ENCODE measurements around the gene CLSTN2. TPM values are rescaled to one million over a fixed set of nuclear protein-coding genes. Genes with fewer than 3 reads are reported as not detected.

CLSTN2 gene
- total and polyA plus RNA-seq, 4 donors, result 0.13 to 20.6 (median 9.1) TPM

DNA sequence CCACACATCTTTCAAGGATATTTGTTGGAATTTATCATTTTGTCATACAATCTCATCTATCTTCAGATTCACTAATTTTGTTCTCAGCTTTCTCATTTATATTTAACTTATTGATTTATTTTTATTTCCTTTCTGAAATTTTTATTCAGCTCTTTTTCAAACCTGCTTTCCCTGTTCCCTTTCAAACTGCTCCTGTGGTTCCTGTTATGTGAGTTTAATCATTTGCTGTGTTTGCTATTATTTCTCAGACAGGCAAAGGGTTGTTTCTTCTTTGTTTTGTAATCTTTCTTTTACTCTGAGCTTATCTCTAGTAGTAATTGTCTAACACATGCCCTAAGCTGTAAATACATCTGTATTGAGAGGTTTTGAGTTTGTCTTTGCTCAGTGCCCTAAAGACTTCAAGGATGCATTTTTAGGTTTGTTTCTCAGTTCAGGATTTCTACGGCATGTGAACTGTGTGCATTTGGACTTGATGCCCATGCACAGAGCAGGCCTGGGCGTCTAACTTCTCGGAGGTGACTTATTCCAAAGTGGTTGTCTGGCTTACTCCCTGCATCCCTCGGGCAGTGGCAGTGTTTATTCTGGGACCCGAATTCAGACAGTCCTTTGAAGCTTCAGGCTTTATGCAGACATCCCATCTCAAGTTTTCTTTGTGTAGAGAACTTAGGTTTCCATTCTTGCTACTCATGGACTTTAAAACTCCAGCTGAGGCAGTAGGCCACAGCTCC, 587.8 kb downstream of the CLSTN2 start:
- WGBS, 2 donors, result 71 to 76% methylated on average over 5 of the region's 5 CpGs
- H3K27me3 ChIP-seq (ENCODE audit: control insufficient read depth in 1 of 2, insufficient read depth in 2 of 2, low read length in 1 of 2), result peaks cover 0 to 3% of the 10 kb centered on the region in 2 donors
- ATAC-seq (ENCODE audit: low FRiP score) (no peak), DNase-seq (no peak)
- no peaks in the 10 kb centered on the region for H3K4me1 ChIP-seq (ENCODE audit: control insufficient read depth in 1 of 2, insufficient read depth in 2 of 2, low read length in 2 of 2)
- H3K36me3 ChIP-seq (ENCODE audit: control insufficient read depth in 1 of 2, insufficient read depth in 2 of 2, low read length in 1 of 2), result no peaks in the 10 kb centered on the region
- intact Hi-C loops (cut with DNase I), result no loop called here
- H3K4me3 ChIP-seq (ENCODE audit: low read length in 2 of 2), result no peak overlapping the region
- H3K27ac ChIP-seq (ENCODE audit: low read depth in 1 of 2, low read length in 2 of 2), result no peak overlapping the region
- peaks cover 8% of the 10 kb centered on the region for H3K9me3 ChIP-seq (ENCODE audit: control insufficient read depth, low read length)

DNA sequence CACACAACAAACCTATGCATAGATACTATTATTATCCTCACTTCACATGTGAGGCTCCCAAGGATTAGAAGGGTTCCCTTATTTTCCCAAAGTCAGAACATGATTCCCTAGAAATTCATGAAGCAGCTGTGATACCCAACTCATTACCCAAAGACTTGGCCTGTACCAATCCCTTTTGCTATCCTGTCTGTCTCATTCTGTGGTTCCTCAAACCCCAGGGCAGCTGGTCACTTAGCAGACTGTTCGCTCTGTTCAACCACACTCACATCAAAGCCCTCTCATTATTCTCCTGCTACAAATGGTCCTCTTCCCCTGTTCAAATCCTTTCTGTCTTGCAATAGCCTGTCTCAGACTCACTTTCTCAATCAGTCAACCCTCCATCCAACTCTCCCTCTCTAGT, 588.6 kb downstream of the CLSTN2 start:
- WGBS, 2 donors, result 91% methylated on average over 1 of the region's 1 CpG

DNA sequence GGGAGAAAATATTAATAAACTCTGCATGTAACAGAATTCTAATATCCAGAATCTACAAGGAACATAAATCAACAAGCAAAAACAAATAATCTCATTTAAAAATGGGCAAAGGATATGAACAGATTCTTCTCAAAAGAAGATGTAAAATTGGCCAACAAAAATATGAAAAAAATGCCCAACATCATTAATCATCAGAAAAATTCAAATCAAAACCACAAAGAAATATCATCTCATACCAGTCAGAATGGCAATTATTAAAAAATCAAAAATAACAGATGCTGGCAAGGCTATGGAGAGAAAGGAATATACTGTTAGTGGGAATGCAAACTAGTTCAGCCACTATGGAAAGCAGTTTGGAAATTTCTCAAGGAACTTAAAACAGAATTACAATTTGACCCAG, 592.2 kb downstream of the CLSTN2 start:
- ATAC-seq (ENCODE audit: low FRiP score) (no peak), DNase-seq (no peak)
- H3K4me3 ChIP-seq (ENCODE audit: low read length in 2 of 2), result no peak overlapping the region
- no peaks in the 10 kb centered on the region for H3K36me3 ChIP-seq (ENCODE audit: control insufficient read depth in 1 of 2, insufficient read depth in 2 of 2, low read length in 1 of 2)
- no peaks in the 10 kb centered on the region for H3K4me1 ChIP-seq (ENCODE audit: control insufficient read depth in 1 of 2, insufficient read depth in 2 of 2, low read length in 2 of 2)
- peaks cover 2% of the 10 kb centered on the region for H3K9me3 ChIP-seq (ENCODE audit: control insufficient read depth, low read length)
- intact Hi-C loops (cut with DNase I), result no loop called here
- H3K27ac ChIP-seq (ENCODE audit: low read depth in 1 of 2, low read length in 2 of 2), result no peak overlapping the region
- no peaks in the 10 kb centered on the region for H3K27me3 ChIP-seq (ENCODE audit: control insufficient read depth in 1 of 2, insufficient read depth in 2 of 2, low read length in 1 of 2)

More for the DNA sequence above, 588.6 kb downstream of the CLSTN2 start:
- intact Hi-C loops (cut with DNase I), result no loop called here
- Histone ChIP-seq H3K27me3 (ENCODE audit: control insufficient read depth in 1 of 2, insufficient read depth in 2 of 2, low read length in 1 of 2) (no peaks in the 10 kb centered on the region), H3K4me3 (ENCODE audit: low read length in 2 of 2) (no peak overlapping the region), H3K4me1 (ENCODE audit: control insufficient read depth in 1 of 2, insufficient read depth in 2 of 2, low read length in 2 of 2) (no peaks in the 10 kb centered on the region), H3K36me3 (ENCODE audit: control insufficient read depth in 1 of 2, insufficient read depth in 2 of 2, low read length in 1 of 2) (no peaks in the 10 kb centered on the region), H3K27ac (ENCODE audit: low read depth in 1 of 2, low read length in 2 of 2) (no peak overlapping the region), H3K9me3 (ENCODE audit: control insufficient read depth, low read length) (peaks cover under 1% of the 10 kb centered on the region)
- ATAC-seq (ENCODE audit: low FRiP score), result no peak
- no peak for DNase-seq

DNA sequence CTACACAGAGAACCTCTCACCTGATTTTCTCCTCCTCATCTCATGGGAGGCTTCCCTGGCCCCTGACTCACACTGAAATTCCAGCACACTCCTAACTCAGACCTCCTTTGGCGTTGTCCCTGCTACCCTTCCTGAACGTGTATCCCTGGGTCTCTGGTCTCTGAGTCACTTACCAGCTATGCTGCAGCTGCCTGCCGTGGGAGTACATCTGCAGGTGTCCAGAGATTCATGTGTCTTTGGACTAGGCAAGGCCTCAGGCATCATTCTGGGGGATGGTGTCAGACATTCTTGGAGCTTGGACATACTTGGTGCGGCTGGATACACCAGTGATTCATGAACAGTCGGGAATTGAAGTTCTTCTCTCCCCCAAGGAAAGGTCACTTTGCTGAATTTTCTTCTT, 594.1 kb downstream of the CLSTN2 start:
- 59 to 73% methylated on average over 5 of the region's 5 CpGs for WGBS, 2 donors
- H3K36me3 ChIP-seq (ENCODE audit: control insufficient read depth in 1 of 2, insufficient read depth in 2 of 2, low read length in 1 of 2), result no peaks in the 10 kb centered on the region
- ATAC-seq (ENCODE audit: low FRiP score), result no peak
- intact Hi-C loops (cut with DNase I), result no loop called here
- DNase-seq, result no peak
- no peak overlapping the region for H3K4me3 ChIP-seq (ENCODE audit: low read length in 2 of 2)
- no peaks in the 10 kb centered on the region for H3K27me3 ChIP-seq (ENCODE audit: control insufficient read depth in 1 of 2, insufficient read depth in 2 of 2, low read length in 1 of 2)
- no peak overlapping the region for H3K27ac ChIP-seq (ENCODE audit: low read depth in 1 of 2, low read length in 2 of 2)
- no peaks in the 10 kb centered on the region for H3K4me1 ChIP-seq (ENCODE audit: control insufficient read depth in 1 of 2, insufficient read depth in 2 of 2, low read length in 2 of 2)
- peaks cover 2% of the 10 kb centered on the region for H3K9me3 ChIP-seq (ENCODE audit: control insufficient read depth, low read length)

DNA sequence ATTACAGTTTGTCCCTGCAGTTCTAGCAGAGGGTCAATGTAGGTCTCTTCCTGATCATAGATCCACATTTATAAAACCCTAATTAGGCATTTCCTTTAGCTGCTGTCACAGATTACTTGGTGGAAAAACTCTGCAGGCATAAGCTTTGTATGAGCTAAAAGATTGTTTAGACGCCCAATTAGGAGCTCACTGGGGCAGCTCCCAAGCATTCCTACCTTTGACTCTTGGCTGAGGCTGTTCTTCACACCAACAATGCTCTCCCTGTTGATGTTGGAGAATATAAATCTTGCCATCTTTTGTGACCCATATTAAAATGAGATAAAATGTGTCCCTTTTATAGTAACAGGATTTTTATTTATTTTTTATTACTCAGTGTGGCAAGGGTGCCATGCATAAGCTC, 594.6 kb downstream of the CLSTN2 start:
- Histone ChIP-seq H3K4me1 (ENCODE audit: control insufficient read depth in 1 of 2, insufficient read depth in 2 of 2, low read length in 2 of 2) (no peaks in the 10 kb centered on the region), H3K9me3 (ENCODE audit: control insufficient read depth, low read length) (peaks cover 2% of the 10 kb centered on the region), H3K36me3 (ENCODE audit: control insufficient read depth in 1 of 2, insufficient read depth in 2 of 2, low read length in 1 of 2) (no peaks in the 10 kb centered on the region), H3K27ac (ENCODE audit: low read depth in 1 of 2, low read length in 2 of 2) (no peak overlapping the region), H3K27me3 (ENCODE audit: control insufficient read depth in 1 of 2, insufficient read depth in 2 of 2, low read length in 1 of 2) (no peaks in the 10 kb centered on the region), H3K4me3 (ENCODE audit: low read length in 2 of 2) (no peak overlapping the region)
- ATAC-seq (ENCODE audit: low FRiP score), result no peak
- intact Hi-C loops (cut with DNase I), result no loop called here
- WGBS, 2 donors, result 20 to 26% methylated on average over 1 of the region's 1 CpG
- DNase-seq, result no peak

DNA sequence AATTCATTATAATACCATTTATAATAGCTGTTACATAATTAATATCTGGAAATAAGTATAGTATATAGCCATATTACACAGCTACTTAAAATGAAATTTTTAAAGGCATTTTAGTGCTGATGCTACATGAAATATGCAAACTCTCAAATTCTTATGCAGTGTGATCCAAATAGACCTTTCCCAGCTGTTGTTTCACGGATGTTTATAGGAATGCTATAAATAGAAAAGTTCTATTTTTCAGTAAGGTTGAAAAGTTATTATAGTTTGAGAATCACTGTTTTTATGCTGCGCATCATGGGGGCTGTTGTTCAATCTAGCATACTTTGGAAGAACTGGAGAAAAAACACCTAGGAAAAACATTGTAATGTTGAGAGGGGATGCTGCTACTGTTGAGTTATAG, 595.1 kb downstream of the CLSTN2 start:
- H3K4me1 ChIP-seq (ENCODE audit: control insufficient read depth in 1 of 2, insufficient read depth in 2 of 2, low read length in 2 of 2), result no peaks in the 10 kb centered on the region
- intact Hi-C loops (cut with DNase I), result no loop called here
- no peak for ATAC-seq (ENCODE audit: low FRiP score)
- no peak overlapping the region for H3K27ac ChIP-seq (ENCODE audit: low read depth in 1 of 2, low read length in 2 of 2)
- DNase-seq, result no peak
- no peak overlapping the region for H3K4me3 ChIP-seq (ENCODE audit: low read length in 2 of 2)
- H3K36me3 ChIP-seq (ENCODE audit: control insufficient read depth in 1 of 2, insufficient read depth in 2 of 2, low read length in 1 of 2), result no peaks in the 10 kb centered on the region
- H3K27me3 ChIP-seq (ENCODE audit: control insufficient read depth in 1 of 2, insufficient read depth in 2 of 2, low read length in 1 of 2), result no peaks in the 10 kb centered on the region
- H3K9me3 ChIP-seq (ENCODE audit: control insufficient read depth, low read length), result peaks cover 4% of the 10 kb centered on the region
- WGBS, 2 donors, result 67 to 69% methylated on average over 2 of the region's 2 CpGs

DNA sequence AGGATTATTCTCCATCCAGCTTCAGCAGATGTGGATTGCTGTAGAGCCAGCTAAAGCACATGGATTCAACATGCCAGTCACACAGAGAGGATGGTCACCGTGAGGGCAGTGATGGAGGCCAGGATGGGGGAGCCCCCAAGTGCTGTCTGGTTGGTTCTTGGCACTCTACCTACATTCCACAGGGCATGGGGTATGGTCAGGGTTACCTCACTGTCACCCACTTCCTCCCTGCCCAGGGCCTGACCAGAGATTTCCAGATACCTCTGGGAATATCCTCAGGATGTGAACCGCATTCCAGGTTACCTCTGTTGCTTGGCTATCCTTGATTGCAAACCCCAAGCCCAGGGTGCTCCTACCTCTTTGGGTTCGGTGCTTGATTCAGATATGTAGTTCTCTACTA, 595.6 kb downstream of the CLSTN2 start:
- WGBS, 2 donors, result 88 to 90% methylated on average over 3 of the region's 3 CpGs
- intact Hi-C loops (cut with DNase I), result no loop called here
- H3K36me3 ChIP-seq (ENCODE audit: control insufficient read depth in 1 of 2, insufficient read depth in 2 of 2, low read length in 1 of 2), result no peaks in the 10 kb centered on the region
- no peaks in the 10 kb centered on the region for H3K27me3 ChIP-seq (ENCODE audit: control insufficient read depth in 1 of 2, insufficient read depth in 2 of 2, low read length in 1 of 2)
- H3K4me3 ChIP-seq (ENCODE audit: low read length in 2 of 2), result no peak overlapping the region
- ATAC-seq (ENCODE audit: low FRiP score) (peak; percentile 19), DNase-seq (no peak)
- H3K9me3 ChIP-seq (ENCODE audit: control insufficient read depth, low read length), result peaks cover 4% of the 10 kb centered on the region
- no peaks in the 10 kb centered on the region for H3K4me1 ChIP-seq (ENCODE audit: control insufficient read depth in 1 of 2, insufficient read depth in 2 of 2, low read length in 2 of 2)
- no peak overlapping the region for H3K27ac ChIP-seq (ENCODE audit: low read depth in 1 of 2, low read length in 2 of 2)

DNA sequence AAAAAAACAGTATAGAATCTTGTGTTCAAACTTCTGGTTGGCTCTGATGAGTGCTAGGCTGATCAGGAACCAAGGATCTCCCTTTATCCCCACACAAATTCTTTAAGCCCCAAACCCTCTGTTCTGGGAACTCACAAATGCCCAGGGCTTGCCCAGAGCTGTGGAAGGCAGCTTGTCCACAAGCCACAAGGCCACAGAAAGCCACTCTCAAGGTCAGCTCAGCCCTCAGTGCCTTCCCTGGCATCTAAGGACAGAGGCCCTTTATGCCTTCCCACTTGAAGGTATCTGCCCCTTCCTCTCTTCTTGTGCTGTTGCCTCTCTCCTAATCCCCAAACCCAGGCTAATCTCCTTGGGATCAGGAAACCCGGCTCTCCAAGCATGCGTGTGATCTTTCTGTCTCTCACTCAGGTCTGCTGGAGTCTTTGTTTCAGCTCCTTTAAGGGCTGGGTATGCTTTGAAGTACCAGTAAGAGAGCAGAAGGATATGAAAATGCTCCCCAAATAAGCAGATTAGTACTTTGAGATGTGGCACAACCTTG, 597.9 kb downstream of the CLSTN2 start:
- Histone ChIP-seq H3K36me3 (ENCODE audit: control insufficient read depth in 1 of 2, insufficient read depth in 2 of 2, low read length in 1 of 2) (no peaks in the 10 kb centered on the region), H3K27ac (ENCODE audit: low read depth in 1 of 2, low read length in 2 of 2) (no peak overlapping the region), H3K9me3 (ENCODE audit: control insufficient read depth, low read length) (peaks cover 4% of the 10 kb centered on the region), H3K4me3 (ENCODE audit: low read length in 2 of 2) (no peak overlapping the region), H3K4me1 (ENCODE audit: control insufficient read depth in 1 of 2, insufficient read depth in 2 of 2, low read length in 2 of 2) (no peaks in the 10 kb centered on the region), H3K27me3 (ENCODE audit: control insufficient read depth in 1 of 2, insufficient read depth in 2 of 2, low read length in 1 of 2) (no peaks in the 10 kb centered on the region)
- 80 to 84% methylated on average over 2 of the region's 2 CpGs for WGBS, 2 donors
- DNase-seq, result no peak
- no peak for ATAC-seq (ENCODE audit: low FRiP score)
- intact Hi-C loops (cut with DNase I), result no loop called here

DNA sequence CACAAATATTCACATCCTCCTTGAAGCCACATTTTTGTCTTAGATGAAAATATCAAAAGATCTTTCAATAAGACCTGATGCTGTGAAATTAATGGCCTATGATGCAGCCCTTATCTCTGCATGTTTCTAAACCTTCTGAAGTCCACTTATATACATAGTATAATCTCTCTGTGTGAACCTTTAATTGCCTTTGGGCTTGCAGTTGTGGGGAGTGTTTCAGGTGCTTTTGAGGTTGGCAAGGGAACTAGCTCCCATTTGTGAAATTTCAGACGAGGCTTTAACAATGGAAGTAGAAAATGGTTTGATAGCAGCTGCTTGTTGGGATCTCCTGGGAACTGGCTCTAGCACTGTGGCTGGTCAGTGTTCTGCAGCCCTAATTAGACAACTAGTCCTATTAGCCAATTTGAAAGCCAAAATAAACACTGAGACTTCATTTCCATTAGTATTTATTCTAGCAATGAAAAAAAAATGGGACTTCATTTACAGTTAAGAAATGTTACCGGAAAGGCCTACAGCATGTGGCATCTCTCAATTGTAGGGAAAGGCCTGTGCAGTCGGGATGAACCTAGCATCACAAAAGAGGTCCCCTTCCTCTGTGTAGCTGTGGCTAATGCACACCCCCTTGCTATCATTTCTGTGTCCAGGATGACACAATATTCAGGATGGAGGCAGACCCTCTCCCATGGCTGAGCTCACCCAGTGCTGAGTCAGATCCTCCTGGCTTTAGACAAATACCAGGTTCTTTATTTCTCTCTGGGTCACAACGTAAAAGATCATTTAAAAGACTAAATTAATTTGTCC, 602.1 kb downstream of the CLSTN2 start:
- ATAC-seq (ENCODE audit: low FRiP score), result peak; percentile 23

More for the DNA sequence above, 602.1 kb downstream of the CLSTN2 start:
- Histone ChIP-seq H3K4me1 (ENCODE audit: control insufficient read depth in 1 of 2, insufficient read depth in 2 of 2, low read length in 2 of 2) (no peaks in the 10 kb centered on the region), H3K9me3 (ENCODE audit: control insufficient read depth, low read length) (peaks cover 2% of the 10 kb centered on the region), H3K27me3 (ENCODE audit: control insufficient read depth in 1 of 2, insufficient read depth in 2 of 2, low read length in 1 of 2) (no peaks in the 10 kb centered on the region), H3K27ac (ENCODE audit: low read depth in 1 of 2, low read length in 2 of 2) (no peak overlapping the region), H3K36me3 (ENCODE audit: control insufficient read depth in 1 of 2, insufficient read depth in 2 of 2, low read length in 1 of 2) (no peaks in the 10 kb centered on the region), H3K4me3 (ENCODE audit: low read length in 2 of 2) (no peak overlapping the region)
- 72 to 77% methylated on average over 4 of the region's 4 CpGs for WGBS, 2 donors
- no peak for DNase-seq
- intact Hi-C loops (cut with DNase I), result no loop called here
